ENCODE results near the gene BMPR2.
"Not testable (repeated sequence)": the region's sequence is repeated elsewhere in the genome, so short reads cannot be mapped to it uniquely, and the experiment has no call there.

DNA sequence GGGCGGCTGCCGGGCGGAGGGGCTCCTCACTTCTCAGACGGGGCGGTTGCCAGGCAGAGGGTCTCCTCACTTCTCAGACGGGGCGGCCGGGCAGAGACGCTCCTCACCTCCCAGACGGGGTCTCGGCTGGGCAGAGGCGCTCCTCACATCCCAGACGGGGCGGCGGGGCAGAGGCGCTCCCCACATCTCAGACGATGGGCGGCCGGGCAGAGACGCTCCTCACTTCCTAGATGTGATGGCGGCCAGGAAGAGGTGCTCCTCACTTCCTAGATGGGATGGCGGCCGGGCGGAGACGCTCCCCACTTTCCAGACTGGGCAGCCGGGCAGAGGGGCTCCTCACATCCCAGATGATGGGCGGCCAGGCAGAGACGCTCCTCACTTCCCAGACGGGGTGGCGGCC lies 159.2 kb downstream of the BMPR2 start:
- TF ChIP-seq, protein P1, sequence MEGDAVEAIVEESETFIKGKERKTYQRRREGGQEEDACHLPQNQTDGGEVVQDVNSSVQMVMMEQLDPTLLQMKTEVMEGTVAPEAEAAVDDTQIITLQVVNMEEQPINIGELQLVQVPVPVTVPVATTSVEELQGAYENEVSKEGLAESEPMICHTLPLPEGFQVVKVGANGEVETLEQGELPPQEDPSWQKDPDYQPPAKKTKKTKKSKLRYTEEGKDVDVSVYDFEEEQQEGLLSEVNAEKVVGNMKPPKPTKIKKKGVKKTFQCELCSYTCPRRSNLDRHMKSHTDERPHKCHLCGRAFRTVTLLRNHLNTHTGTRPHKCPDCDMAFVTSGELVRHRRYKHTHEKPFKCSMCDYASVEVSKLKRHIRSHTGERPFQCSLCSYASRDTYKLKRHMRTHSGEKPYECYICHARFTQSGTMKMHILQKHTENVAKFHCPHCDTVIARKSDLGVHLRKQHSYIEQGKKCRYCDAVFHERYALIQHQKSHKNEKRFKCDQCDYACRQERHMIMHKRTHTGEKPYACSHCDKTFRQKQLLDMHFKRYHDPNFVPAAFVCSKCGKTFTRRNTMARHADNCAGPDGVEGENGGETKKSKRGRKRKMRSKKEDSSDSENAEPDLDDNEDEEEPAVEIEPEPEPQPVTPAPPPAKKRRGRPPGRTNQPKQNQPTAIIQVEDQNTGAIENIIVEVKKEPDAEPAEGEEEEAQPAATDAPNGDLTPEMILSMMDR (IDR thresholded peaks at IDR 0.05), result not testable (repeated sequence)
- TF ChIP-seq POLR2AphosphoS5 (IDR thresholded peaks at IDR 0.05), result not testable (repeated sequence)

All from breast epithelium (tissue), 3 donors.